ENCODE results near the gene TBX5.

DNA sequence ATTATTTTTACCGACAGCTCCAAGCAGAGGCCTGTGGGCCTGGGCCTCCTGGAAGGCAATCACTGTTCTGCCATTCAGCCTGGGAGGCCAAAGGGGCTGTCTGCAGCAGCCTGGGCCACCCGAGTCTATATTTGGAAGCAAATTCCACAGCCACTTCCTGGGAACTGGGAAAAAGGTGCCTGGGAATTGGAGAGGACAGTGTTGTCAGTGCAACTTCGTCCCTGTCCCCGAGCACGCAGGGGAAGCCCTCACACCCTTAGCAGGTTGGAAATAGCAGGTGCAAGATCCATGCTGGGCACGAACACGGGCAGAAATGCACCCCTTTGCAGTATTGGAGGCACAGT, 9.6 kb upstream of the TBX5 start:
- no peak for TF ChIP-seq CTCF (optimal IDR thresholded peaks at IDR 0.05 in 1 of 3, IDR thresholded peaks at IDR 0.05 in 1 of 3, conservative IDR thresholded peaks at IDR 0.05 in 1 of 3; ENCODE audit: extremely low read depth in 1 of 3, insufficient read depth in 2 of 3, low read length in 3 of 3)
- TF ChIP-seq EZH2 (IDR thresholded peaks at IDR 0.05; ENCODE audit: low read length), result no peak
